Measurements from ENCODE around the gene CC2D1A. TPM values are rescaled to one million over a fixed set of nuclear protein-coding genes. Genes with fewer than 3 reads are reported as not detected.
A peak's percentile ranks its signal among the peaks of the same experiment; 100 is the strongest.

CC2D1A gene
- total and polyA plus RNA-seq, 2 donors (not counting 1 experiment from before 2014, with no cell fraction given): 34.3 to 47.2 TPM

- 78% methylated on average over 11 of the region's 12 CpGs for WGBS (ENCODE audit: insufficient coverage)
These were observed 68.1 kb downstream of the CC2D1A start for GRCh38 chr19:13974073-13974472.

GRCh38 chr19:13975870-13976269 is 69.9 kb downstream of the CC2D1A start:
- Mint-ChIP-seq H3K27me3 (no peaks in the 10 kb centered on the region), H3K4me1 (peaks cover 21% of the 10 kb centered on the region), H3K27ac (peak overlapping the region; percentile 59), H3K4me3 (no peak overlapping the region), H3K9me3 (ENCODE audit: insufficient read depth) (no peaks in the 10 kb centered on the region)
- Histone ChIP-seq H3K27ac (ENCODE audit: low read length in 2 of 2) (no peak overlapping the region), H3K9ac (ENCODE audit: low read length) (no peak overlapping the region), H3K27me3 (replicated peaks in 1 of 4; ENCODE audit: control extremely low read depth in 1 of 4, control insufficient read depth in 3 of 4, insufficient read depth in 4 of 4, low read length in 3 of 4) (peaks cover 0 to 7% (median 0%) of the 10 kb centered on the region in 4 experiments), H3K4me2 (replicated peaks; ENCODE audit: low read depth, low read length, poor library complexity, severe bottlenecking) (no peak overlapping the region), H3K9me3 (ENCODE audit: control extremely low read depth in 1 of 3, control insufficient read depth in 2 of 3, insufficient read depth in 1 of 3, low read length in 2 of 3) (no peaks in the 10 kb centered on the region), H3K79me2 (ENCODE audit: control insufficient read depth, insufficient read depth, low read length) (no peaks in the 10 kb centered on the region), H3K4me3 (ENCODE audit: control extremely low read depth in 1 of 5, extremely low read depth in 1 of 5, insufficient read depth in 1 of 5, low read depth in 2 of 5, low read length in 4 of 5) (no peak overlapping the region), H4K20me1 (ENCODE audit: control insufficient read depth, insufficient read depth, low read length, poor library complexity, severe bottlenecking) (no peaks in the 10 kb centered on the region), H3K4me1 (ENCODE audit: control insufficient read depth in 2 of 2, insufficient read depth in 2 of 2, low read length in 2 of 2) (peaks cover 12 to 30% of the 10 kb centered on the region in 2 donors), H3K36me3 (replicated peaks in 1 of 2; ENCODE audit: control extremely low read depth in 1 of 2, control insufficient read depth in 1 of 2, extremely low read depth in 1 of 2, insufficient read depth in 2 of 2, low read length in 1 of 2) (peaks cover 0 to 18% of the 10 kb centered on the region in 2 experiments), H2AFZ (ENCODE audit: insufficient read depth, low read depth, low read length, poor library complexity, severe bottlenecking) (no peak overlapping the region)
- intact Hi-C loops (cut with micrococcal nuclease): no loop called here
- ATAC-seq (ENCODE audit: low read depth) (no peak), DNase-seq (no peak)
- POLR2A ChIA-PET: interaction anchor here (1.9 kb wide), 1 partner anchor 10 kb away, joined by 5 read pairs; no protein-coding TSS in a partner anchor
- CTCF ChIA-PET: interaction anchor here (1.2 to 1.8 kb wide), 2 partner anchors 67 to 72 kb away, joined by 3 to 5 read pairs; no protein-coding TSS in a partner anchor
- 98% methylated on average over 11 of the region's 11 CpGs for WGBS (ENCODE audit: insufficient coverage)
- TF ChIP-seq, protein P1, sequence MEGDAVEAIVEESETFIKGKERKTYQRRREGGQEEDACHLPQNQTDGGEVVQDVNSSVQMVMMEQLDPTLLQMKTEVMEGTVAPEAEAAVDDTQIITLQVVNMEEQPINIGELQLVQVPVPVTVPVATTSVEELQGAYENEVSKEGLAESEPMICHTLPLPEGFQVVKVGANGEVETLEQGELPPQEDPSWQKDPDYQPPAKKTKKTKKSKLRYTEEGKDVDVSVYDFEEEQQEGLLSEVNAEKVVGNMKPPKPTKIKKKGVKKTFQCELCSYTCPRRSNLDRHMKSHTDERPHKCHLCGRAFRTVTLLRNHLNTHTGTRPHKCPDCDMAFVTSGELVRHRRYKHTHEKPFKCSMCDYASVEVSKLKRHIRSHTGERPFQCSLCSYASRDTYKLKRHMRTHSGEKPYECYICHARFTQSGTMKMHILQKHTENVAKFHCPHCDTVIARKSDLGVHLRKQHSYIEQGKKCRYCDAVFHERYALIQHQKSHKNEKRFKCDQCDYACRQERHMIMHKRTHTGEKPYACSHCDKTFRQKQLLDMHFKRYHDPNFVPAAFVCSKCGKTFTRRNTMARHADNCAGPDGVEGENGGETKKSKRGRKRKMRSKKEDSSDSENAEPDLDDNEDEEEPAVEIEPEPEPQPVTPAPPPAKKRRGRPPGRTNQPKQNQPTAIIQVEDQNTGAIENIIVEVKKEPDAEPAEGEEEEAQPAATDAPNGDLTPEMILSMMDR (IDR thresholded peaks at IDR 0.05): no peak
- no peak for TF ChIP-seq EZH2 (IDR thresholded peaks at IDR 0.05; ENCODE audit: borderline replicate concordance, insufficient read depth, low read depth, low read length, poor library complexity, severe bottlenecking)

More at GRCh38 chr19:13974073-13974472, 68.1 kb downstream of the CC2D1A start:
- Histone ChIP-seq H3K9me3 (ENCODE audit: control extremely low read depth in 1 of 3, control insufficient read depth in 2 of 3, insufficient read depth in 1 of 3, low read length in 2 of 3) (no peaks in the 10 kb centered on the region), H3K79me2 (ENCODE audit: control insufficient read depth, insufficient read depth, low read length) (no peaks in the 10 kb centered on the region), H3K4me2 (replicated peaks; ENCODE audit: low read depth, low read length, poor library complexity, severe bottlenecking) (no peak overlapping the region), H3K36me3 (replicated peaks in 1 of 2; ENCODE audit: control extremely low read depth in 1 of 2, control insufficient read depth in 1 of 2, extremely low read depth in 1 of 2, insufficient read depth in 2 of 2, low read length in 1 of 2) (peaks cover 0 to 31% of the 10 kb centered on the region in 2 experiments), H3K27ac (ENCODE audit: low read length in 2 of 2) (no peak overlapping the region), H4K20me1 (ENCODE audit: control insufficient read depth, insufficient read depth, low read length, poor library complexity, severe bottlenecking) (no peaks in the 10 kb centered on the region), H3K27me3 (replicated peaks in 1 of 4; ENCODE audit: control extremely low read depth in 1 of 4, control insufficient read depth in 3 of 4, insufficient read depth in 4 of 4, low read length in 3 of 4) (no peaks in the 10 kb centered on the region), H3K4me1 (ENCODE audit: control insufficient read depth in 2 of 2, insufficient read depth in 2 of 2, low read length in 2 of 2) (peaks cover 1 to 14% of the 10 kb centered on the region in 2 donors), H3K9ac (ENCODE audit: low read length) (no peak overlapping the region), H2AFZ (ENCODE audit: insufficient read depth, low read depth, low read length, poor library complexity, severe bottlenecking) (no peak overlapping the region), H3K4me3 (ENCODE audit: control extremely low read depth in 1 of 5, extremely low read depth in 1 of 5, insufficient read depth in 1 of 5, low read depth in 2 of 5, low read length in 4 of 5) (no peak overlapping the region)
- H3K4me3 Mint-ChIP-seq: no peak overlapping the region
- intact Hi-C loops (cut with micrococcal nuclease): no loop called here
- ChIA-PET CTCF (no interaction called here), POLR2A (interaction anchor here (0.6 kb wide), 1 partner anchor 71 kb away, joined by 3 read pairs; no protein-coding TSS in a partner anchor)
- ATAC-seq (ENCODE audit: low read depth) (peak; percentile 25), DNase-seq (no peak)
- TF ChIP-seq, protein P1 (IDR thresholded peaks at IDR 0.05): no peak
- TF ChIP-seq EZH2 (IDR thresholded peaks at IDR 0.05; ENCODE audit: borderline replicate concordance, insufficient read depth, low read depth, low read length, poor library complexity, severe bottlenecking): no peak
- H3K4me1 Mint-ChIP-seq: peaks cover 11% of the 10 kb centered on the region
- no peaks in the 10 kb centered on the region for H3K9me3 Mint-ChIP-seq (ENCODE audit: insufficient read depth)
- H3K27ac Mint-ChIP-seq: peak overlapping the region; percentile 5
- H3K27me3 Mint-ChIP-seq: no peaks in the 10 kb centered on the region

Data from B cell (primary cell).